ENCODE measurements around the gene SOX15. TPM values are rescaled to one million over a fixed set of nuclear protein-coding genes. Genes with fewer than 3 reads are reported as not detected.

SOX15 gene
- total RNA-seq, 1 experiment from 2014 or later = not detected

- in situ Hi-C loops (cut with HindIII; ENCODE audit: low pct_unique_long_range_greater_than_20kb, low sequenced_read_pairs) = no loop called here
- DNase-seq (ENCODE audit: low read depth) = peak; percentile 76
These were observed 28.2 kb downstream of the SOX15 start, which contains the start of gene SENP3 for GRCh38 chr17:7561589-7562207. Gene SENP3, plus strand, starts transcription at chr17:7561919. Its CDS starts 1,158 bp downstream, at chr17:7563077.

DNA sequence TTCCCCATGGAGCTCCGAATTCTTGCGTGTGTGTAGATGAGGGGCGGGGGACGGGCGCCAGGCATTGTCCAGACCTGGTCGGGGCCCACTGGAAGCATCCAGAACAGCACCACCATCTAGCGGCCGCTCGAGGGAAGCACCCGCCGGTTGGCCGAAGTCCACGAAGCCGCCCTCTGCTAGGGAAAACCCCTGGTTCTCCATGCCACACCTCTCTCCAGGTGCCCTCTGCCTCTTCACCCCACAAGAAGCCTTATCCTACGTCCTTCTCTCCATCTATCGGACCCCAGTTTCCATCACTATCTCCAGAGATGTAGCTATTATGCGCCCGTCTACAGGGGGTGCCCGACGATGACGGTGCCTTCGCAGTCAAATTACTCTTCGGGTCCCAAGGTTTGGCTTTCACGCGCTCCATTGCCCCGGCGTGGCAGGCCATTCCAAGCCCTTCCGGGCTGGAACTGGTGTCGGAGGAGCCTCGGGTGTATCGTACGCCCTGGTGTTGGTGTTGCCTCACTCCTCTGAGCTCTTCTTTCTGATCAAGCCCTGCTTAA is 28.8 kb downstream of the SOX15 start:
- peak; percentile 77 for DNase-seq (ENCODE audit: low read depth)
- in situ Hi-C loops (cut with HindIII; ENCODE audit: low pct_unique_long_range_greater_than_20kb, low sequenced_read_pairs) = no loop called here

- in situ Hi-C loops (cut with HindIII; ENCODE audit: low pct_unique_long_range_greater_than_20kb, low sequenced_read_pairs) = no loop called here
- no peak for DNase-seq (ENCODE audit: low read depth)
These were observed 29.5 kb downstream of the SOX15 start for GRCh38 chr17:7560172-7561027.

DNA sequence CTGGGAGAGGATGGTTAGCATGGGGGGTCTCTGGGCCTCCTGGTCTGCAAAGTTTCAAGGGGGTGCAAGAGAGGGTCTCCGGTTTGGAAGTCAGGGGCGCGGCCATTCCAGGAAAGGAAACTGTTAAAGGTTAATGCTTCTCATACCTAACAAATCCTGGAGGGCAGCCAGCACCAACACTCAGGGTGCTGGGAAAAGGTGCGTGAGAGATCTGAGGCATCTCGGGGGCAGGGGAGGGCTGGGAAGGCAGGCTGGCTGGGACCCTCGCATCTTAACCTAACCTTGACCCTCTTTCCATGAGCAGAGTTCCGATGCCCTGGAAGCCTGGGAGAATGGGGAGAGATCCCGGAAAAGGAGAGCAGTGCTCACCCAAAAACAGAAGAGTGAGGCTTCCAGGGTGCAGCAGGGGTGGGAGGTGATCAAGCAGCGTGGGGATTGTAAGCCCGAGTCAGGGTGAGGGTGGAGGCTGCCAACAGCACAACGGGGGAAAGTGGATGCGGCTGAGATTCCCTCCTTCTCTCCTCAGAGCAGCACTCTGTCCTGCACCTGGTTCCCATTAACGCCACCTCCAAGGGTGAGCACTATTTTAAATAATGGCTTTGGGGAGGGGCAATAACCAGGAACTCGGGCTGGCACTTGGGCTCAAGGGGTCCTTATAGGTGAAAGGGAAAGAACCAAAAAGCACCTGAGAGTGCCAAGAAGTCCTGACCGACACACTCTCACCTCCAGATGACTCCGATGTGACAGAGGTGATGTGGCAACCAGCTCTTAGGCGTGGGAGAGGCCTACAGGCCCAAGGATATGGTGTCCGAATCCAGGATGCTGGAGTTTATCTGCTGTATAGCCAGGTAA is 30.3 kb downstream of the SOX15 start:
- in situ Hi-C loops (cut with HindIII; ENCODE audit: low pct_unique_long_range_greater_than_20kb, low sequenced_read_pairs) = no loop called here
- no peak for DNase-seq (ENCODE audit: low read depth)

DNA sequence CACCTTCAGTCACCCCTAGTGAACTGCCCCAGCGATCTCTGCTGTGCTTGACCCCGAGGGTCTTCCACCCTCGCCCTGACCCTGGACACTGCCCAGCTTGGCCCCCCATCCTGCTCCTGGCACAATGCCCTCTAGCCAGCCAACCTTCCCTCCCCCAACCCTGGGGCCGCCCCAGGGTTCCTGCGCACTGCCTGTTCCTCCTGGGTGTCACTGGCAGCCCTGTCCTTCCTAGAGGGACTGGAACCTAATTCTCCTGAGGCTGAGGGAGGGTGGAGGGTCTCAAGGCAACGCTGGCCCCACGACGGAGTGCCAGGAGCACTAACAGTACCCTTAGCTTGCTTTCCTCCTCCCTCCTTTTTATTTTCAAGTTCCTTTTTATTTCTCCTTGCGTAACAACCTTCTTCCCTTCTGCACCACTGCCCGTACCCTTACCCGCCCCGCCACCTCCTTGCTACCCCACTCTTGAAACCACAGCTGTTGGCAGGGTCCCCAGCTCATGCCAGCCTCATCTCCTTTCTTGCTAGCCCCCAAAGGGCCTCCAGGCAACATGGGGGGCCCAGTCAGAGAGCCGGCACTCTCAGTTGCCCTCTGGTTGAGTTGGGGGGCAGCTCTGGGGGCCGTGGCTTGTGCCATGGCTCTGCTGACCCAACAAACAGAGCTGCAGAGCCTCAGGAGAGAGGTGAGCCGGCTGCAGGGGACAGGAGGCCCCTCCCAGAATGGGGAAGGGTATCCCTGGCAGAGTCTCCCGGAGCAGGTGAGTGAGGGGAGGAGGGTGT is 31.2 kb downstream of the SOX15 start, which contains the start of gene TNFSF13:
Gene TNFSF13 (plus strand): TSS at position 207 of the 776 bp plus-strand sequence. CDS start 290 bp downstream, at position 497.
- DNase-seq (ENCODE audit: low read depth) = no peak
- in situ Hi-C loops (cut with HindIII; ENCODE audit: low pct_unique_long_range_greater_than_20kb, low sequenced_read_pairs) = no loop called here

DNA sequence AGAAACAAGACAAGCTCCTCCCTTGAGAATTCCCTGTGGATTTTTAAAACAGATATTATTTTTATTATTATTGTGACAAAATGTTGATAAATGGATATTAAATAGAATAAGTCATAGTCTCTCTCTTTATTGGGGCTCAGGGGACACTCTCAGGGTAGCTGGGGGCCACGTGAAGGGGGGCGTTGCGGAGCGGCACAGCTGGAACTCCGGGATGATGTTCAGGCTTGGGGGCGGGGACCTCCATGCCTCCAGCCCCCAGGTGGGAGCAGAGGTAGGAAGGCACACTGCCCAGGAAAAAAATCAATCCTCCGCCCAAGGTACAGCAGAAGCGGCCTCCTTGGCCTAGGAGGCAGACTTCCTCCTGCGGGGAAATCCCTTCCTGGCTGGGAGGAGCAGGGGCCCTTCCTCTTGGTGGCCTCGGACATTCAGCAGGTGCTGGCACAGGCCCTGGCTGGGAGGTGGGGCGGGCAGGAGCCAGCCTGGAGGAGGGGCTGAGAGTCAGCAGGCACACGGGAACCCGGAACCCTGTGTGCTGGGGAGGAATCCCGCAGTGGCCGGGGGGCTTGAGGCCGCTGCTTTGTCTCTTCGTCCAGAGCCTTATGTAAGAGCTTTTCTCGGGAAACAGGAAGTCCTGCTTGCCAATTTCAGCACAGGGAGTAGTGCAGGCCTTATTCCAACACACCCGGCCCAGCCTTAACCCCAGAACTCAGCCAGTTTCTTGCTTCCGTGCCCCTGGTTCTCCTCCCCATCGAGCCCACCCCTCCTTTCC is 31.9 kb downstream of the SOX15 start:
- in situ Hi-C loops (cut with HindIII; ENCODE audit: low pct_unique_long_range_greater_than_20kb, low sequenced_read_pairs) = no loop called here
- DNase-seq (ENCODE audit: low read depth) = peak; percentile 59

DNA sequence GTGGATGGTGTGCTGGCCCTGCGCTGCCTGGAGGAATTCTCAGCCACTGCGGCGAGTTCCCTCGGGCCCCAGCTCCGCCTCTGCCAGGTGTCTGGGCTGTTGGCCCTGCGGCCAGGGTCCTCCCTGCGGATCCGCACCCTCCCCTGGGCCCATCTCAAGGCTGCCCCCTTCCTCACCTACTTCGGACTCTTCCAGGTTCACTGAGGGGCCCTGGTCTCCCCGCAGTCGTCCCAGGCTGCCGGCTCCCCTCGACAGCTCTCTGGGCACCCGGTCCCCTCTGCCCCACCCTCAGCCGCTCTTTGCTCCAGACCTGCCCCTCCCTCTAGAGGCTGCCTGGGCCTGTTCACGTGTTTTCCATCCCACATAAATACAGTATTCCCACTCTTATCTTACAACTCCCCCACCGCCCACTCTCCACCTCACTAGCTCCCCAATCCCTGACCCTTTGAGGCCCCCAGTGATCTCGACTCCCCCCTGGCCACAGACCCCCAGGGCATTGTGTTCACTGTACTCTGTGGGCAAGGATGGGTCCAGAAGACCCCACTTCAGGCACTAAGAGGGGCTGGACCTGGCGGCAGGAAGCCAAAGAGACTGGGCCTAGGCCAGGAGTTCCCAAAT is 32.6 kb downstream of the SOX15 start:
- DNase-seq (ENCODE audit: low read depth) = no peak
- in situ Hi-C loops (cut with HindIII; ENCODE audit: low pct_unique_long_range_greater_than_20kb, low sequenced_read_pairs) = no loop called here

DNA sequence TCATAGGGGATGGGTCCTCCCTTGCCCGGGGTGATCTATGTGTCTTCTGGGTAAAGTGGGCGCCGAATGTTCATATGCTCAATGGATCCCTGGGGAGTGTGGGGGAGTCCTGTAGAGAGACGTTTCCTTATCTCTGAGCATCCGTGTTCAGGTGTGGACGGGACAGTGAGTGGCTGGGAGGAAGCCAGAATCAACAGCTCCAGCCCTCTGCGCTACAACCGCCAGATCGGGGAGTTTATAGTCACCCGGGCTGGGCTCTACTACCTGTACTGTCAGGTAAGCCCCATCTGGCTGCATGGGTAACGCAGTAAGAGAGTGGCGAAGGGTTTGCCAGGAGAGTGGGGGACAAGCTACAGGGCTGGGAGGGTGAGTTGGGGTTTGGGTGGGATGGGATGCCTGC is 33.3 kb downstream of the SOX15 start:
- DNase-seq (ENCODE audit: low read depth) = no peak
- in situ Hi-C loops (cut with HindIII; ENCODE audit: low pct_unique_long_range_greater_than_20kb, low sequenced_read_pairs) = no loop called here

GRCh38 chr17:7555320-7555948 is 34.5 kb downstream of the SOX15 start:
- DNase-seq (ENCODE audit: low read depth) = no peak
- in situ Hi-C loops (cut with HindIII; ENCODE audit: low pct_unique_long_range_greater_than_20kb, low sequenced_read_pairs) = no loop called here

- DNase-seq (ENCODE audit: low read depth) = no peak
- in situ Hi-C loops (cut with HindIII; ENCODE audit: low pct_unique_long_range_greater_than_20kb, low sequenced_read_pairs) = no loop called here
These were observed 36.5 kb downstream of the SOX15 start for GRCh38 chr17:7553356-7553755.

- DNase-seq (ENCODE audit: low read depth) = no peak
- in situ Hi-C loops (cut with HindIII; ENCODE audit: low pct_unique_long_range_greater_than_20kb, low sequenced_read_pairs) = no loop called here
These were observed 37.3 kb downstream of the SOX15 start for GRCh38 chr17:7552621-7553051.

GRCh38 chr17:7551396-7551795 is 38.5 kb downstream of the SOX15 start:
- DNase-seq (ENCODE audit: low read depth) = no peak
- in situ Hi-C loops (cut with HindIII; ENCODE audit: low pct_unique_long_range_greater_than_20kb, low sequenced_read_pairs) = no loop called here

DNA sequence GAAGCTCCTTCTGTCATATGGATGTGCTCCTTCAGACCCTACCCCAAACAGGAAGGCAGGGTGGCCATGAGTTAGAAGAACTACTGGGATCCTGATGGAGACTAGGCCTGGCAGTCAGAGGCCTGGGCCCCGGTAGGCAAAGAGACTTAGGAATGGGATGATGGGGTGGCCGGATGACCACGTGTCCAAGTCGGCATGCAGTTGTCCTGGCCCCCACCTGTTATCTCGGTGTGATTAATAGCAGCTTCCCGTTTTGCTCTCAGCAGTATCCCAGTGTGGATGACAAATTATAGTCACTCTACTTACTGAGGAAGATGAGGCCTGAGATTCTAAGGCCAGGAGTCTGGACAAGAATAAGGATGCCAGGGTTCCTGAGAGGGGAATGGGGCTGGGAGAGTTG is 39.5 kb downstream of the SOX15 start:
- in situ Hi-C loops (cut with HindIII; ENCODE audit: low pct_unique_long_range_greater_than_20kb, low sequenced_read_pairs) = no loop called here
- DNase-seq (ENCODE audit: low read depth) = no peak

- in situ Hi-C loops (cut with HindIII; ENCODE audit: low pct_unique_long_range_greater_than_20kb, low sequenced_read_pairs) = no loop called here
- DNase-seq (ENCODE audit: low read depth) = no peak
These were observed 40.4 kb downstream of the SOX15 start for GRCh38 chr17:7549401-7550055.

- in situ Hi-C loops (cut with HindIII; ENCODE audit: low pct_unique_long_range_greater_than_20kb, low sequenced_read_pairs) = no loop called here
- no peak for DNase-seq (ENCODE audit: low read depth)
These were observed 41.1 kb downstream of the SOX15 start, which contains the start of gene TNFSF12 for GRCh38 chr17:7548585-7549400. Gene TNFSF12, plus strand, starts transcription at chr17:7549058. Its CDS starts 96 bp downstream, at chr17:7549154.
